K562 (cell line): ENCODE results near the gene TRIM71. TPM values are rescaled to one million over a fixed set of nuclear protein-coding genes. Genes with fewer than 3 reads are reported as not detected.
"Not testable (repeated sequence)": the region's sequence is repeated elsewhere in the genome, so short reads cannot be mapped to it uniquely, and the experiment has no call there.

ENCODE experiments used
- ATAC-seq: fragments of 200-7000 bp; cut with Tn5 transposase; 3 replicates; pipeline ENCODE4 v1.9.1; 2020; ENCODE audit warnings: moderate library complexity
- BruUV-seq: library from RNA; stranded (reverse); fragments of 400-500 nt; replicated peaks from 2 replicates; lab custom pipeline; 2021; lab: Mats Ljungman, UMichigan
- CTCF ChIA-PET: fragments of 300-600 bp; formaldehyde crosslinking; extraction: SDS; loops from one replicate; lab custom pipeline; 2021; ENCODE audit warnings: low intra/inter-chr PET ratio; lab: Yijun Ruan, JAX
- POLR2A ChIA-PET: fragments of 300-600, 350-650 bp; sonication (Branson Sonifier 250); formaldehyde crosslinking; extraction: SDS; loops from one replicate; lab custom pipeline; 2021; ENCODE audit warnings: antibody characterized with exemption, inconsistent platforms; lab: Yijun Ruan, JAX
- DNase-seq, 4 experiments: peaks; one replicate each; pipeline versions ENCODE4 v3.0.0 to v3.0.0-alpha.2; 2011 to 2018; ENCODE audit warnings: low spot score in 3 of 4, mixed read lengths in 3 of 4; ENCODE audit errors: extremely low read depth in 1 of 4
- FAIRE-seq: peaks from 2 replicates; lab custom pipeline; 2011; peaks lifted over from hg19 to GRCh38; lab: Jason Lieb, UNC
- H2AFZ ChIP-seq: 2 replicates; pipeline ENCODE4 v1.6.0; 2011; ENCODE audit warnings: low read depth, low read length, control low read depth, inconsistent platforms
- H3K27ac ChIP-seq: fragments of 200-600 bp; 3 replicates; pipeline ENCODE4 v1.8.0; 2011; ENCODE audit warnings: low read depth, mild to moderate bottlenecking, control low read depth, inconsistent platforms, low read length, moderate library complexity, mixed read lengths; ENCODE audit errors: extremely low read depth
- H3K27me3 ChIP-seq, 2 experiments: fragments of 300-600 bp in 1 of 2; 2 replicates in 1 of 2; 3 replicates in 1 of 2; pipeline versions ENCODE4 v1.6.0 to v1.8.0; 2011; ENCODE audit warnings: inconsistent platforms in 2 of 2, low read length in 2 of 2, mild to moderate bottlenecking in 1 of 2, mixed read lengths in 1 of 2, moderate library complexity in 1 of 2; ENCODE audit not compliant: control insufficient read depth in 2 of 2, insufficient read depth in 2 of 2
- H3K36me3 ChIP-seq: fragments of 300-600 bp; 3 replicates; pipeline ENCODE4 v1.8.0; 2011; ENCODE audit warnings: mild to moderate bottlenecking, low read length, inconsistent platforms; ENCODE audit not compliant: control insufficient read depth, insufficient read depth
- H3K4me1 ChIP-seq, 2 experiments: fragments of 200-600 bp in 1 of 2; replicated peaks in 1 of 2; 2 replicates in 1 of 2; 3 replicates in 1 of 2; pipeline versions ENCODE4 v1.5.1 to v1.8.0; 2011; ENCODE audit warnings: inconsistent platforms in 2 of 2, low read length in 2 of 2, mild to moderate bottlenecking in 1 of 2, mixed read lengths in 1 of 2, moderate library complexity in 1 of 2; ENCODE audit not compliant: control insufficient read depth in 2 of 2, insufficient read depth in 2 of 2
- H3K4me2 ChIP-seq: 2 replicates; pipeline ENCODE4 v1.6.1; 2011; ENCODE audit warnings: low read length, control low read depth, inconsistent platforms, mixed read lengths; ENCODE audit not compliant: insufficient read depth
- H3K4me3 ChIP-seq: fragments of 200-600 bp; sonication (generic), shearing (Covaris generic); 2 replicates; pipeline ENCODE4 v1.5.1; 2016; ENCODE audit warnings: control low read depth, inconsistent platforms
- H3K79me2 ChIP-seq: fragments of 200-600 bp; 3 replicates; pipeline ENCODE4 v1.8.0; 2011; ENCODE audit warnings: low read length, inconsistent platforms; ENCODE audit not compliant: control insufficient read depth, insufficient read depth
- H3K9ac ChIP-seq, 2 experiments: 2 replicates each; pipeline versions ENCODE4 v1.6.0 to v1.6.1; 2011; ENCODE audit warnings: low read depth in 2 of 2, low read length in 2 of 2, control low read depth in 1 of 2, inconsistent platforms in 1 of 2, mild to moderate bottlenecking in 1 of 2, mixed read lengths in 1 of 2; ENCODE audit not compliant: insufficient read depth in 1 of 2
- H3K9me1 ChIP-seq: one replicate; pipeline ENCODE4 v1.6.0; 2011; ENCODE audit warnings: inconsistent platforms, mild to moderate bottlenecking, low read length, moderate library complexity; ENCODE audit not compliant: control insufficient read depth, insufficient read depth
- H3K9me3 ChIP-seq: replicated peaks from 2 replicates; pipeline ENCODE4 v1.5.1; 2011; ENCODE audit warnings: low read depth, low read length, inconsistent platforms; ENCODE audit not compliant: control insufficient read depth, insufficient read depth
- H4K20me1 ChIP-seq: replicated peaks from 2 replicates; pipeline ENCODE4 v1.6.1; 2011; ENCODE audit warnings: low read length, inconsistent platforms, mixed read lengths; ENCODE audit not compliant: control insufficient read depth, insufficient read depth
- ARID1B ChIP-seq: fragments of 450-650 bp; IDR thresholded peaks from 2 replicates; pipeline ENCODE4 v1.6.1; 2016; ENCODE audit warnings: antibody characterized with exemption, mild to moderate bottlenecking, inconsistent platforms
- CSDE1 ChIP-seq, 2 experiments: fragments of 450-650 bp; IDR thresholded peaks; 2 replicates each; pipeline ENCODE4 v1.6.1; 2016; ENCODE audit warnings: mild to moderate bottlenecking in 1 of 2
- EP400 ChIP-seq: fragments of 450-650 bp; IDR thresholded peaks from 2 replicates; pipeline ENCODE4 v1.6.1; 2017; ENCODE audit warnings: antibody characterized with exemption, mild to moderate bottlenecking, moderate library complexity
- MNT ChIP-seq, 2 experiments: fragments of 450-650 bp; conservative IDR thresholded peaks; 2 replicates each; pipeline ENCODE4 v1.6.1; 2017; ENCODE audit warnings: mild to moderate bottlenecking in 2 of 2, moderate library complexity in 2 of 2
- NKRF ChIP-seq: fragments of 450-650 bp; IDR thresholded peaks from 2 replicates; pipeline ENCODE4 v1.6.1; 2016; ENCODE audit warnings: borderline replicate concordance
- TEAD4 ChIP-seq, 2 experiments: sonication (generic) in 1 of 2; formaldehyde crosslinking in 1 of 2; IDR thresholded peaks; 2 replicates each; pipeline versions ENCODE4 v1.6.1 to v1.8.0; 2012 to 2022; ENCODE audit warnings: borderline replicate concordance in 1 of 2, inconsistent platforms in 1 of 2, low read length in 1 of 2, mild to moderate bottlenecking in 1 of 2, missing genetic modification reagents in 1 of 2
- YY1 ChIP-seq, 3 experiments: IDR thresholded peaks; 2 replicates each; pipeline ENCODE4 v1.6.1; 2011; ENCODE audit warnings: low read length in 2 of 3, mild to moderate bottlenecking in 2 of 3, moderate library complexity in 2 of 3, borderline replicate concordance in 1 of 3, control low read depth in 1 of 3, low read depth in 1 of 3; ENCODE audit not compliant: insufficient read depth in 3 of 3, insufficient replicate concordance in 2 of 3, control insufficient read depth in 1 of 3, insufficient read length in 1 of 3; ENCODE audit errors: extremely low read depth in 1 of 3
- WGBS: fragments of 100-300 bp; shearing (Covaris generic); methylation state at CpG from one replicate; pipeline ENCODE4 v1.1.6; 2016; ENCODE audit warnings: low coverage, mixed read lengths; ENCODE audit not compliant: insufficient coverage; ENCODE audit errors: missing lambda C conversion rate; 5-methylcytosine and 5-hydroxymethylcytosine counted together
- in situ Hi-C: fragments of 300-500 bp; cut with MboI; formaldehyde crosslinking; loops from 4 replicates; pipeline ENCODE4 v1.15.0; 2018; ENCODE audit warnings: inconsistent platforms, mixed read lengths
- intact Hi-C: fragments of 100-400 bp; cut with micrococcal nuclease; formaldehyde crosslinking; loops from 2 replicates; pipeline ENCODE4 v1.14.2; 2022
- polyA plus RNA-seq, 8 experiments: library from polyadenylated mRNA; depleted of rRNA in 4 of 8; stranded (reverse) in 5 of 8; unstranded in 3 of 8; fragments of >200 nt; fragmentation: Nextera tagmentation in 2 of 8; fragmentation: Illumina TruSeq in 1 of 8; extraction: Ambion mirVana in 2 of 8; extraction: Trizol in 1 of 8; gene quantifications; 2 replicates each; pipeline versions ENCODE4 v1.2.1 to v1.2.3, GENCODE V29; 2011 to 2014; ENCODE audit warnings: inconsistent platforms in 1 of 8, missing spikeins in 1 of 8
- total RNA-seq, 7 experiments: library from RNA; depleted of rRNA in 6 of 7; stranded (reverse); fragments of >200 nt in 6 of 7; fragmentation: Illumina TruSeq in 2 of 7; extraction: Trizol in 2 of 7; gene quantifications; 2 replicates each; pipeline versions ENCODE4 v1.2.1 to v1.2.3, GENCODE V29; 2011 to 2021; ENCODE audit warnings: low replicate concordance in 1 of 7

TRIM71 gene
- total and polyA plus RNA-seq, 9 of the 15 experiments (the other 6 are each of a cell fraction or from before 2014, with no cell fraction given), result 0.04 to 0.11 TPM; not detected in 7

GRCh38 chr3:32781211-32781968 lies 36.4 kb upstream of the TRIM71 start (continued):
- TF ChIP-seq EP400 (peak; percentile 50; the same call in 1 of the 2 replicates), YY1 (IDR thresholded peaks at IDR 0.05; ENCODE audit: borderline replicate concordance in 1 of 3, control insufficient read depth in 1 of 3, extremely low read depth in 1 of 3, insufficient read depth in 3 of 3, insufficient read length in 1 of 3, insufficient replicate concordance in 2 of 3, low read depth in 1 of 3, low read length in 2 of 3) (peak in 2 of 3 experiments; percentile 63 to 75), TEAD4 (IDR thresholded peaks at IDR 0.05; ENCODE audit: low read length) (peak; percentile 17; the same call in 1 of the 2 replicates), TEAD4 (CRISPR knock-in tag; IDR thresholded peaks at IDR 0.05; ENCODE audit: borderline replicate concordance) (no peak), MNT (conservative IDR thresholded peaks at IDR 0.05) (peak; percentile 62 to 86; a peak in 3 of 4 replicates)
- TF ChIP-seq, all 486 proteins: peak for 122

GRCh38 chr3:32781969-32782270 lies 35.9 kb upstream of the TRIM71 start:
- FAIRE-seq, result not testable (repeated sequence)
- 0 out of 2 replicates have a peak, but pooled peaks have one; percentile 38 for TF ChIP-seq NKRF
- TF ChIP-seq ARID1B, result peak; percentile 18
- 0 out of 4 replicates have a peak, but pooled peaks of 1 of the 2 experiments have one; percentile 75 for TF ChIP-seq CSDE1 (IDR thresholded peaks at IDR 0.05)

More at GRCh38 chr3:32781969-32782270, 35.9 kb upstream of the TRIM71 start:
- intact Hi-C loops, result loop anchor here (1.0 to 5.0 kb wide), 3 partner anchors 50 to 272 kb away; no protein-coding TSS in a partner anchor
- H3K36me3 ChIP-seq, H3K9me3 ChIP-seq, ATAC-seq, in situ Hi-C loops, H3K9me1 ChIP-seq, H3K4me2 ChIP-seq, H3K27ac ChIP-seq, H3K4me3 ChIP-seq, H4K20me1 ChIP-seq, H3K27me3 ChIP-seq, H3K79me2 ChIP-seq, DNase-seq: not testable (repeated sequence)
- ChIA-PET CTCF (interaction anchor here (0.9 to 1.2 kb wide), 2 partner anchors 152 to 283 kb away, joined by 4 to 5 read pairs; no protein-coding TSS in a partner anchor), POLR2A (interaction anchor here (0.6 to 1.9 kb wide), 5 partner anchors 8 to 341 kb away, joined by 3 to 8 read pairs (median 4); no protein-coding TSS in a partner anchor)
- 0 out of 4 replicates have a peak overlapping the region, but pooled peaks of 1 of the 2 experiments have one; percentile 69 for H3K9ac ChIP-seq
- BruUV-seq, result TSS peak; percentile 19
- H3K4me1 ChIP-seq, result peaks cover 4 to 20% of the 10 kb centered on the region in 2 experiments; a peak in 4 of 5 replicates
- WGBS, result 84% methylated on average over 7 of the region's 9 CpGs
- peak overlapping the region; percentile 67 for H2AFZ ChIP-seq
